AG04449 (cell line): Measurements from ENCODE around the gene ARIH1.

Experiments
- CTCF ChIA-PET: fragments of 350-600 bp; formaldehyde crosslinking; extraction: SDS; loops from one replicate; lab custom pipeline; 2021; ENCODE audit warnings: antibody characterized with exemption; lab: Yijun Ruan, JAX
- POLR2A ChIA-PET: fragments of 400-600, 350-600 bp; formaldehyde crosslinking; extraction: SDS; loops from one replicate; lab custom pipeline; 2020; ENCODE audit warnings: antibody characterized with exemption, inconsistent platforms; lab: Yijun Ruan, JAX
- DNase-seq: peaks from one replicate; pipeline ENCODE4 v3.0.0-alpha.2; 2010; ENCODE audit warnings: low read depth, low spot score
- H3K4me3 ChIP-seq: 2 replicates; pipeline ENCODE4 v1.5.1; 2011; ENCODE audit warnings: low read depth, mild to moderate bottlenecking, control low read depth, low read length
- TF ChIP-seq, protein P1 (sequence below): IDR thresholded peaks from one replicate; pipeline ENCODE4 v1.5.1; 2011; ENCODE audit warnings: mild to moderate bottlenecking, moderate library complexity, low read length, control low read depth, inconsistent platforms; ENCODE audit not compliant: insufficient read depth; ENCODE audit errors: missing control alignments

Gene ARIH1

DNA sequence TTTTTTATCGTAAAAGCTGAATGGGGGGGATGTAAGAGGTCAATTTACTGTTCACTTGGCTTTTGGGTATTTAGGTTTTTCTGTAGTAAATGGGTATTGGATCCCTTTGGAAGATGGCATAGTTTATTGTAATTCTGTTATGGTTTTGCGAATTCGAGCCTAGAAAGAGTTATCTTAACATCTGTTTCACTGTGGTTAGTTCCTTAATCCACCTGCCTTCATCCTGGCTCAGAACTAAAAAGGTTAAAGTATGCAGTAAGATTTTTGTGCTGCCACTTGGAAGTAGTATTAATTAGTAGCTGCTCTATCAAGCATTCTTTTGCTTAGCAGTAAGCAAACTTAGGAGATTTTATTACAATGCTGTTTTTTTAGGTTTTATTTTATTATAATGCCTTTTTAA lies 62.4 kb downstream of the ARIH1 start:
- CTCF ChIA-PET = no interaction called here

DNA sequence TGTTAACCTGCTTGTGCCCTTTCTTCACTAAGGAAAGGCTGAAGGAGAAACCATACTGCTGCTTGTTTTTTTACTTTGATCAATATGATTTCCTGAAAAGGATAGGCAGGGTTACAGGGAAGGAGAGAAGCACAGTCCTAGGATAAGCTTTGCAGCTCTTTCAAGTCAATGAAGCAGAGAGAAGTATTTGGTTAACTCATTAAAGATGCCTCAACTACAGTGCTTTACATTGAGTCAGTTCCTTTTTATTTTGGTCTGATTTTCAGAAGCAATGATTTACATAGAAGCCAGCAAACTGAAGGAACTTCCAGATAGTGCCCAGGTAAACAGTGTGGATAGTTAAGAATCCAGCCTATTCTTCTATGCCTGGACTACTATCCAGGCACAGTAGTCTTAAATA lies 64.8 kb downstream of the ARIH1 start:
- TF ChIP-seq, protein P1, sequence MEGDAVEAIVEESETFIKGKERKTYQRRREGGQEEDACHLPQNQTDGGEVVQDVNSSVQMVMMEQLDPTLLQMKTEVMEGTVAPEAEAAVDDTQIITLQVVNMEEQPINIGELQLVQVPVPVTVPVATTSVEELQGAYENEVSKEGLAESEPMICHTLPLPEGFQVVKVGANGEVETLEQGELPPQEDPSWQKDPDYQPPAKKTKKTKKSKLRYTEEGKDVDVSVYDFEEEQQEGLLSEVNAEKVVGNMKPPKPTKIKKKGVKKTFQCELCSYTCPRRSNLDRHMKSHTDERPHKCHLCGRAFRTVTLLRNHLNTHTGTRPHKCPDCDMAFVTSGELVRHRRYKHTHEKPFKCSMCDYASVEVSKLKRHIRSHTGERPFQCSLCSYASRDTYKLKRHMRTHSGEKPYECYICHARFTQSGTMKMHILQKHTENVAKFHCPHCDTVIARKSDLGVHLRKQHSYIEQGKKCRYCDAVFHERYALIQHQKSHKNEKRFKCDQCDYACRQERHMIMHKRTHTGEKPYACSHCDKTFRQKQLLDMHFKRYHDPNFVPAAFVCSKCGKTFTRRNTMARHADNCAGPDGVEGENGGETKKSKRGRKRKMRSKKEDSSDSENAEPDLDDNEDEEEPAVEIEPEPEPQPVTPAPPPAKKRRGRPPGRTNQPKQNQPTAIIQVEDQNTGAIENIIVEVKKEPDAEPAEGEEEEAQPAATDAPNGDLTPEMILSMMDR = no peak
- DNase-seq = no peak
- CTCF ChIA-PET = no interaction called here
- POLR2A ChIA-PET = no interaction called here
- H3K4me3 ChIP-seq = no peak overlapping the region

More for the DNA sequence above, 62.4 kb downstream of the ARIH1 start:
- no peak overlapping the region for H3K4me3 ChIP-seq
- POLR2A ChIA-PET = no interaction called here
- DNase-seq = no peak
- TF ChIP-seq, protein P1 = no peak

DNA sequence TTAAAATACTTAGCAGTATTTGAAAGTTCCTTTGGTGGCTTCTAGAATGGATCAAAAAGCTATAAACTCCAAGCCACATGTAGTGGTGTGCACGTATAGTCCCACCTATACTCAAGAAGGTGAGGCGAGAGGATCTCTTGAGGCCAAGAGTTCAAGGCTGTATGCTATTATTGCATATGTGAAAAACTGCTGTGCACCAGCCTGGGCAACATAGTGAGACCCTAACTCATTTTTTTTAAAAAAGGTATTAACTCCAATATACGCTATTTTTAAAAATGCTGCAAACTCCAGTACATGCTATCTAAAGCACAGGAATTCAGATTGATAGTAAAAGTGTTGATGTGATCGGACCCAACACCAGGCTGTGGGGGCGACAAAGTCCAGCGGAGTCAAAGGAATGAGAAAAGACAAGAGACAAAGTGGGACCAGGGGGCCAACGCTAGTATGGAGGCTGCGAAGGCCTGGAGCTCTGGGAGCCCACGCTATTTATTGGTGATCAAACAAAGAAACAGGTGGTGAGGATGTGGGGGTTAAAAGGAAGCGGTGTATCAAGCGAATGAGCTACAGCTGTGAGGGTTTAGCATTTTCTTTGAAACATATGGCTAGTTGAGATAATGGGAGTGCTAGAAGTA lies 66.6 kb downstream of the ARIH1 start:
- POLR2A ChIA-PET = no interaction called here
- TF ChIP-seq, protein P1 = no peak
- no peak overlapping the region for H3K4me3 ChIP-seq
- no peak for DNase-seq
- CTCF ChIA-PET = interaction anchor here (0.5 to 1.9 kb wide), 3 partner anchors 11 to 31 kb away, joined by 3 to 4 read pairs (median 4); no protein-coding TSS in a partner anchor

DNA sequence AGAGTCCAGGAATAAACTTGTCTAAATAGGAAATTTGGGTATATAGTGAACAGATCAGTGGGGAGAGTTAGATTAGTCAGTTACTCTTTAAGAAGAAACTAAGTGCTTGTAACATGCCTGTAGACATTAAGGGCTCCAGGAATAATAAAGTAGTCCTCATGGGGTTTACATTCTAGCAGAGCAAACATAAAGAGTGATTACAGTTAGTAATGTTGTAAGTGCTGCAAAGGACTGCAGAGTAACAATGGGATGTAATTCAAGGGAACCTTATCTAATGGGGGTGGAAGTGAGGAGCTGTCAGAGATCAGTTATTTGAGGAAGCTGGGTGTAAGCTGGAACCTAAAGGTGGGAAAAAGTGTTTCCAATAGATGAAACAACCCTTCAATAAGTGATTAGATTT lies 67.5 kb downstream of the ARIH1 start:
- CTCF ChIA-PET = interaction anchor here (1.9 kb wide), 1 partner anchor 12 kb away, joined by 4 read pairs; no protein-coding TSS in a partner anchor
- no peak overlapping the region for H3K4me3 ChIP-seq
- DNase-seq = no peak
- POLR2A ChIA-PET = no interaction called here
- TF ChIP-seq, protein P1 = no peak

DNA sequence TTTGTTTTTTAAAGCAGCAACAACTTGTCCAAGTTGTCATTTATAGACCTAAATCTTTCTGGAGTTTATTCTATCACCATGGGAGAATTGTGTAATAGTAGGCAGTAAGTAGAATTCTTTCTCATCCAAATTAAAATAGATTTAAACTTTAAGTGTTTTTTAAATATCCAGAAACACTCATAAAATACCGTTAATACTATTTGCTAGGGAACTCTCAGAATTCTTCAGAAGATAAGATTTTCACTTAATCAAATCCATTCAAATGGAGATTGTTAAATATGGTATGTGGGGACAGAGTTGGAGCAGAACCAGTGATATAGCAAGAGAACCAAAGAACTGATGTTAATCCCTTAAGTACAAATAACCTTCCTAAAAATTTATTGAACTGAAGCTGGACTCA lies 71.0 kb downstream of the ARIH1 start:
- no peak overlapping the region for H3K4me3 ChIP-seq
- TF ChIP-seq, protein P1 = no peak
- CTCF ChIA-PET = interaction anchor here (1.8 to 2.3 kb wide), 2 partner anchors 14 to 72 kb away, joined by 5 to 10 read pairs; no protein-coding TSS in a partner anchor
- no peak for DNase-seq
- POLR2A ChIA-PET = no interaction called here

DNA sequence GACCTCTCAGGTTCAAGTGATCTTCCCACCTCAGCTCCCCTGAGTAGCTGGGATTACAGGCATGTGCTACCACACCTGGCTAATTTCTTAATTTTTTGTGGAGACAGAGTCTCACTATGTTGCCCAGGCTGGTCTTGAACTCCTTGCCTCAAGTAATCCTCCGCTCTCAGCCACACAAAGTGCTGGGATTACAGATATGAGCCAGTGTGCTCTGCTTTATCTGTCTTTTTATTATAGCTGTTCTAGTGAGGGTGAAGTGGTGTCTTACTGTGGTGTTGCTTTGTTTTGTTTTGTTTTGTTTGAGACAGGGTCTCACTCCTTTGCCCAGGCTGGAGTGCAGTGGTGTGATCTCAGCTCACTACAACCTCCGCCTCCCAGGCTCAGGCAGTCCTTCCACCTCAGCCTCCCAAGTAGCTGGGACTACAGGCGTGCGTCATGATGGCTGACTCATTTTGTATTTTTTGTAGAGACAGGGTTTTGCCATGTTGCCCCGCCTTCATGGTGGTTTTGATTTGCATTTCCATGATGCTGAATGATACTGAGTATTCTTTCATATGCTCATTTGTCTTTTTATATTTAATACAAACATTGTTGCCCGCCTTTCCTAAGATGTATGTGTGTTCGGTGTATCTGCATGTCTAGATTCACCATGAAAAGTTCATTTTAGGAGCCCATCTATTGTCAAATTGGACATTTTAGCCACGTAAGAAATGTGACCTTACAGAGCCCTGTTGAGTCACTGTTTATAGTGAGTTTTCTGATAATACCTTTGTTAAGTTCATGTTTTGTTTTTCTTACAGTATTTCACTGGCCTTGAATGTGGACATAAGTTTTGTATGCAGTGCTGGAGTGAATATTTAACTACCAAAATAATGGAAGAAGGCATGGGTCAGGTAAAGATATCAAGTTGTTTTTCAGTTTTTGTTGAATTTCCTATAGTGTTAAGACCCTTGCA lies 80.6 kb downstream of the ARIH1 start:
- POLR2A ChIA-PET = no interaction called here
- H3K4me3 ChIP-seq = no peak overlapping the region
- TF ChIP-seq, protein P1 = no peak
- CTCF ChIA-PET = no interaction called here
- no peak for DNase-seq
